Measurements from ENCODE around the gene GRM1. TPM values are rescaled to one million over a fixed set of nuclear protein-coding genes. Genes with fewer than 3 reads are reported as not detected.

GRM1 gene
- total RNA-seq, 1 donor from 2014 or later = not detected

DNA sequence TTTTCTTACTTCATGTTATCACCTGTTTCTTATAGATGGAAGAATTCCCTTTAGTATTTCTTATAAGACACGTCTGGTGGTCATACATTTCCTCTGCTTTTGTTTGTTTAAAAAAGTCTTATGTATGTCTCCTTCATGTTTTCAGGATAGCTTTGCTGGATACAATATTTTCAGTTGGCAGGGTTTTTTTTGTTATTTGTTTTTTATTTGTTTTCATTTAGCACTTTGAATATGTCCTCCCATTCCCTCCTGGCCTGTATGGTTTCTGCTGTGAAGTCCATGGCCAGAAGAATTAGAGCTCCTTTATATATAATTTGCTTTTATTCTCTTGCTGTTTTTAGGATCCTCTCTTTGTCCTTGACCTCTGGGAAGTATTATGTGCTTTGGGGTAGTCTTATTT, 432.1 kb downstream of the GRM1 start:
- DNase-seq (ENCODE audit: low spot score) = no peak
- Mint-ChIP-seq H3K27ac (no peak overlapping the region), H3K4me1 (ENCODE audit: low read depth) (no peaks in the 10 kb centered on the region), H3K9me3 (peaks cover 13% of the 10 kb centered on the region), H3K36me3 (ENCODE audit: low read depth) (no peaks in the 10 kb centered on the region), H3K27me3 (ENCODE audit: insufficient read depth) (no peaks in the 10 kb centered on the region), H3K4me3 (no peak overlapping the region)
- intact Hi-C loops (cut with micrococcal nuclease) = no loop called here

DNA sequence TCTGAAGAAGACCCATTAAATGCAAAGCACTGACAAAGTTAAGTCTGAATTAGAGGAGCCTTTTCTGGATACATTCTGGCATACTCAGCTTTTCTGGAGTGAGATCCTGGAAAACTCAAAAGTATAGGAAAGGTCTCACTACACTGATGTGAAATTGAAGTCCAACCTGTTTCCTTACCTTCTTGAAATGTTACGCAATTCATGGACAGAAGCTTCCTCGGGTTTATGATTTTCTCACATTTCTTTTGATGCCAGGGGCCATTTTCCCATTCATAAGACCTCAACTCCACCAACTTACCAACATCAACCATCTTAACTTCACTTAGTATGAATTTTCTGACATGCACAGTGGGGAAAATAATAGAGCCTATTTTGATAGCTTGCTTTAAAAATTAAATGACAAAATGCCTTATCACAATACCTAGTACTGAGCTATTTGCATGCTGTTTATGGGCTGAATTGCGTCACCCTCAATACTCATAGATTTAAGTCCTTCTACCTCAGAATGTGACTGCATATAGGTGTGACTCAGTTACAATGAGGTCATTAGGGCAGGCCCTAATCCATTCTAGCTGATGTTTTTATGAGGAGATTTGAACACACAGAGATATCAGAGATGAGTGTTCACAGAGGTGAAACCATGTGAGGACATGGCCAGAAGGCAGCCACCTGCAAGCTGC, 441.4 kb downstream of the GRM1 start:
- Mint-ChIP-seq H3K36me3 (ENCODE audit: low read depth) (no peaks in the 10 kb centered on the region), H3K27me3 (ENCODE audit: insufficient read depth) (no peaks in the 10 kb centered on the region), H3K27ac (no peak overlapping the region), H3K9me3 (no peaks in the 10 kb centered on the region), H3K4me1 (ENCODE audit: low read depth) (no peaks in the 10 kb centered on the region), H3K4me3 (no peak overlapping the region)
- DNase-seq (ENCODE audit: low spot score) = no peak
- intact Hi-C loops (cut with micrococcal nuclease) = no loop called here

DNA sequence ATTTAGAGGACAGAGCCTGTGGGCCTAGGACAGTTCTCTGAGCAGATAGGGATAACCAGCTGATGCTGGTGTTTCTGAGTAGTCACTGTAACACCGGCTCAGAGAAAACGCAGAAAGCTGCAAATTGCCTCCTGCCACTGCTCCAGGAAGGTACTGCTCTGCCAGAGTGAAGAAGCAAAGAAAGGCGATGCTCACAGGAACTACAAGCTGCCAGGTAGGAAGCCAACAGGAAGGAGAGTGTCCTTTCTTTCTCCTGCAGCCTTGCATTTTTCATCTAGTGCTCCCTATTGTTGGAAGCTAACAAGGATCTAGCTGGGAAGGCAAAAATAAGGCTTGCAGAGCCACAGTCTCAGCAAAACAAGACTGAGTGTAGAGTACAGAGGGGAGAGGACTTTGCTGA, 444.1 kb downstream of the GRM1 start:
- H3K4me3 Mint-ChIP-seq = no peak overlapping the region
- H3K27me3 Mint-ChIP-seq (ENCODE audit: insufficient read depth) = peaks cover 2% of the 10 kb centered on the region
- H3K36me3 Mint-ChIP-seq (ENCODE audit: low read depth) = no peaks in the 10 kb centered on the region
- H3K4me1 Mint-ChIP-seq (ENCODE audit: low read depth) = no peaks in the 10 kb centered on the region
- H3K9me3 Mint-ChIP-seq = no peaks in the 10 kb centered on the region
- H3K27ac Mint-ChIP-seq = no peak overlapping the region
- intact Hi-C loops (cut with micrococcal nuclease) = no loop called here
- no peak for DNase-seq (ENCODE audit: low spot score)

DNA sequence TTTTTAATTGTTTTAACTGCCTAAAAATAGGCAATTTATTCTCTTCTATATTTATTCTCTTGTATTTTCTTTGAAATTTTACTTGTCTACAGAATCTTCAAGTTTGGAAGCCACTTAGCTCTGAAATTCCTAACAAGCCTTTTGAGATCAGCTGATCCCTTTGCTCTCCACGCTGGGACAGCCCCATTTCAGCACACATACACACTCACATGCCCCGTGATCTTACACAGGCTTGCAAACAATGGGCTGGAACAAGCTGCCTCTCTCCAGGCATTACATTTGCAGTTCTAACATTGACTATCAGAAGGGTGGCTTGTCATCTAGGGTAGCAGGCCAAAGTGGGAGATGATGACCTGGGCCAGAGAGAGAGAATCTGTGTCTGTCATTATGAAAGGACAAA, 452.7 kb downstream of the GRM1 start:
- Mint-ChIP-seq H3K27me3 (ENCODE audit: insufficient read depth) (peaks cover 2% of the 10 kb centered on the region), H3K27ac (no peak overlapping the region), H3K9me3 (no peaks in the 10 kb centered on the region), H3K4me1 (ENCODE audit: low read depth) (no peaks in the 10 kb centered on the region), H3K4me3 (no peak overlapping the region), H3K36me3 (ENCODE audit: low read depth) (no peaks in the 10 kb centered on the region)
- intact Hi-C loops (cut with micrococcal nuclease) = no loop called here
- DNase-seq (ENCODE audit: low spot score) = no peak

DNA sequence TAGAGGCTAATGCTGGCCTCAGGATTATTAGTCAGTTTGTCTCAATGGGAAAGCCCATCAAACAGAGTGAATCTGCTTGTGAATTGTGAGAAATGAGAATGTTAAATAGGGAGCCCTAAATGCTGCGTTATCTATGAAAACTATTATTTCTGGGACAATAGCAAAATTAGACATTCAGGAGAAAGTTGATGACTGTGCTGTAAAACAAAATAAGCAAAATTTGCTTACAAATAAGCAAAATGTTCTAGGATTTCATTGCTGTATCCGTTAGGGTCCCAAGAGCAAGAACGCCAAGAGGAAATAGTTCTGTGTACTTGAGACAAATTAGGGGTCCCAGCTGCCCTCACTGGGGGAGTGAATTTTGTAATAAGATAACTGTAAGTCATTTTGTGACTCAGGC, 455.5 kb downstream of the GRM1 start:
- no peak for DNase-seq (ENCODE audit: low spot score)
- Mint-ChIP-seq H3K27me3 (ENCODE audit: insufficient read depth) (no peaks in the 10 kb centered on the region), H3K36me3 (ENCODE audit: low read depth) (no peaks in the 10 kb centered on the region), H3K4me3 (no peak overlapping the region), H3K9me3 (no peaks in the 10 kb centered on the region), H3K27ac (no peak overlapping the region), H3K4me1 (ENCODE audit: low read depth) (no peaks in the 10 kb centered on the region)
- intact Hi-C loops (cut with micrococcal nuclease) = no loop called here

Other genes with a start within 250 kb of the GRM1 start
- gene FBXO30, start 214.3 kb upstream of the GRM1 start, total RNA-seq = 8.8 TPM in 2 replicates
- 20.4 and 20.7 TPM in 2 replicates for gene SHPRH, start 64.7 kb upstream of the GRM1 start, total RNA-seq

All from activated T-helper 1 cell treated with anti-CD3 and anti-CD28 coated beads, Interleukin-12 subunit alpha, Interleukin-12 subunit beta, Interleukin-2, Interleukin-4 antibody, amounts not matched to agents 30 ng/mL and 10 ng/mL and 1 ng/mL, durations not matched to agents 14 hours and 24 hours and 36 hours (primary cell).